Inflammatory macrophage treated with lipopolysaccharide for 1 hour (primary cell): ENCODE measurements around the gene ATF3.

ENCODE experiments used
- DNase-seq, 2 donors: peaks; one replicate each; pipeline ENCODE4 v3.0.0-alpha.2; 2020 to 2022

The ATF3 gene

GRCh38 chr1:212609701-212610574 is 1.4 kb downstream of the ATF3 start:
- DNase-seq = no peak

- no peak for DNase-seq
Observed at GRCh38 chr1:212610575-212610967, 2.0 kb downstream of the ATF3 start.

GRCh38 chr1:212611000-212611948 is 2.7 kb downstream of the ATF3 start:
- no peak for DNase-seq

- DNase-seq = no peak
Observed at GRCh38 chr1:212612041-212612961, 3.7 kb downstream of the ATF3 start.

- no peak for DNase-seq
Observed at GRCh38 chr1:212613440-212614335, 5.1 kb downstream of the ATF3 start.

GRCh38 chr1:212614453-212615200 is 6.1 kb downstream of the ATF3 start:
- peak in 1 of 2 donors; percentile 45 for DNase-seq

- DNase-seq = no peak
Observed at GRCh38 chr1:212615201-212615470, 6.6 kb downstream of the ATF3 start.

GRCh38 chr1:212618466-212619210 is 10.1 kb downstream of the ATF3 start:
- no peak for DNase-seq

- no peak for DNase-seq
Observed at GRCh38 chr1:212620293-212620692, 11.7 kb downstream of the ATF3 start.

- no peak for DNase-seq
Observed at GRCh38 chr1:212621043-212621948, 12.7 kb downstream of the ATF3 start.

GRCh38 chr1:212621949-212622305 is 13.4 kb downstream of the ATF3 start:
- DNase-seq = no peak

- DNase-seq = no peak
Observed at GRCh38 chr1:212622467-212622866, 13.9 kb downstream of the ATF3 start.

GRCh38 chr1:212622906-212623305 is 14.3 kb downstream of the ATF3 start:
- no peak for DNase-seq

GRCh38 chr1:212623603-212624002 is 15.0 kb downstream of the ATF3 start:
- no peak for DNase-seq

GRCh38 chr1:212624976-212625501 is 16.5 kb downstream of the ATF3 start:
- DNase-seq = no peak

GRCh38 chr1:212625781-212626450 is 17.4 kb downstream of the ATF3 start:
- DNase-seq = no peak

GRCh38 chr1:212628046-212628445 is 19.5 kb downstream of the ATF3 start:
- DNase-seq = no peak

GRCh38 chr1:212628813-212629415 is 20.4 kb downstream of the ATF3 start:
- no peak for DNase-seq
